Fibroblast of lung (primary cell): Measurements from ENCODE around the gene MSI2. TPM values are rescaled to one million over a fixed set of nuclear protein-coding genes. Genes with fewer than 3 reads are reported as not detected.

ENCODE experiments used
- DNase-seq, 2 donors: peaks; one replicate each; pipeline versions ENCODE4 v3.0.0 to v3.0.0-alpha.2; 2010; ENCODE audit warnings: low read depth in 2 of 2
- H2AFZ ChIP-seq: 2 replicates; pipeline ENCODE4 v1.5.1; 2012; ENCODE audit warnings: low read length, control low read depth, inconsistent platforms
- H3K27ac ChIP-seq: 2 replicates; pipeline ENCODE4 v1.5.1; 2011; ENCODE audit warnings: low read length, control low read depth; ENCODE audit not compliant: insufficient read depth
- H3K27me3 ChIP-seq: 2 replicates; pipeline ENCODE4 v1.5.1; 2011; ENCODE audit warnings: mild to moderate bottlenecking, low read length; ENCODE audit not compliant: control insufficient read depth, insufficient read depth
- H3K36me3 ChIP-seq: 2 replicates; pipeline ENCODE4 v1.5.1; 2011; ENCODE audit warnings: low read length; ENCODE audit not compliant: control insufficient read depth, insufficient read depth
- H3K4me1 ChIP-seq: 2 replicates; pipeline ENCODE4 v1.5.1; 2011; ENCODE audit warnings: low read length; ENCODE audit not compliant: control insufficient read depth, insufficient read depth; ENCODE audit errors: extremely low read depth
- H3K4me2 ChIP-seq: 2 replicates; pipeline ENCODE4 v1.5.1; 2011; ENCODE audit warnings: low read length, control low read depth; ENCODE audit not compliant: insufficient read depth; ENCODE audit errors: extremely low read depth
- H3K4me3 ChIP-seq, 4 experiments: fragments of 200-600 bp in 1 of 4; sonication (generic) in 1 of 4; replicated peaks in 1 of 4; 2 replicates each; pipeline ENCODE4 v1.5.1; 2011 to 2016; ENCODE audit warnings: low read length in 4 of 4, low read depth in 3 of 4, mild to moderate bottlenecking in 3 of 4, control low read depth in 2 of 4, inconsistent platforms in 1 of 4, mixed read lengths in 1 of 4; ENCODE audit not compliant: insufficient read depth in 1 of 4; ENCODE audit errors: control extremely low read depth in 1 of 4
- H3K79me2 ChIP-seq: 2 replicates; pipeline ENCODE4 v1.5.1; 2012; ENCODE audit warnings: mild to moderate bottlenecking, low read length, inconsistent platforms; ENCODE audit not compliant: control insufficient read depth, insufficient read depth
- H3K9ac ChIP-seq: 2 replicates; pipeline ENCODE4 v1.5.1; 2011; ENCODE audit warnings: mild to moderate bottlenecking, low read length, control low read depth; ENCODE audit not compliant: insufficient read depth
- H3K9me3 ChIP-seq: 2 replicates; pipeline ENCODE4 v1.5.1; 2012; ENCODE audit warnings: low read depth, low read length; ENCODE audit not compliant: control insufficient read depth, insufficient read depth
- H4K20me1 ChIP-seq: 2 replicates; pipeline ENCODE4 v1.5.1; 2011; ENCODE audit warnings: low read length; ENCODE audit not compliant: control insufficient read depth, insufficient read depth; ENCODE audit errors: extremely low read depth
- CTCF ChIP-seq, 2 donors: IDR thresholded peaks in 1 of 2; conservative IDR thresholded peaks in 1 of 2; 1 replicate in 1 of 2; 2 replicates in 1 of 2; pipeline ENCODE4 v1.5.1; 2011 to 2012; ENCODE audit warnings: low read length in 2 of 2, control low read depth in 1 of 2, inconsistent platforms in 1 of 2, low read depth in 1 of 2, mild to moderate bottlenecking in 1 of 2
- EZH2 ChIP-seq: IDR thresholded peaks from 2 replicates; pipeline ENCODE4 v1.5.1; 2012; ENCODE audit warnings: low read length, control low read depth, mild to moderate bottlenecking; ENCODE audit errors: missing control alignments
- polyA plus RNA-seq, 2 donors: library from polyadenylated mRNA; depleted of rRNA in 1 of 2; stranded (reverse) in 1 of 2; unstranded in 1 of 2; fragments of >200 nt; gene quantifications; 2 replicates each; pipeline ENCODE4 v1.2.1, GENCODE V29; 2011 to 2012; ENCODE audit warnings: missing spikeins in 1 of 2
- total RNA-seq: library from RNA; depleted of rRNA; stranded (reverse); fragments of >200 nt; gene quantifications from 2 replicates; pipeline ENCODE4 v1.2.1, GENCODE V29; 2014

The MSI2 gene
- total and polyA plus RNA-seq, 2 donors (not counting 1 experiment from before 2014, with no cell fraction given): 6.8 to 14.2 TPM

- no peaks in the 10 kb centered on the region for H3K4me1 ChIP-seq
- H3K9ac ChIP-seq: no peak overlapping the region
- no peaks in the 10 kb centered on the region for H3K27me3 ChIP-seq
- H3K79me2 ChIP-seq: no peaks in the 10 kb centered on the region
- H4K20me1 ChIP-seq: no peaks in the 10 kb centered on the region
- TF ChIP-seq EZH2 (no peak), CTCF (conservative IDR thresholded peaks at IDR 0.05 in 1 of 2, IDR thresholded peaks at IDR 0.05 in 1 of 2; ENCODE audit: low read depth in 1 of 2, low read length in 2 of 2) (no peak)
- no peak overlapping the region for H2AFZ ChIP-seq
- H3K36me3 ChIP-seq: no peaks in the 10 kb centered on the region
- no peaks in the 10 kb centered on the region for H3K9me3 ChIP-seq
- H3K4me2 ChIP-seq: no peak overlapping the region
- no peak overlapping the region for H3K4me3 ChIP-seq
- no peak overlapping the region for H3K27ac ChIP-seq
- no peak for DNase-seq
These were observed 397.9 kb downstream of the MSI2 start for GRCh38 chr17:57654040-57654775.

DNA sequence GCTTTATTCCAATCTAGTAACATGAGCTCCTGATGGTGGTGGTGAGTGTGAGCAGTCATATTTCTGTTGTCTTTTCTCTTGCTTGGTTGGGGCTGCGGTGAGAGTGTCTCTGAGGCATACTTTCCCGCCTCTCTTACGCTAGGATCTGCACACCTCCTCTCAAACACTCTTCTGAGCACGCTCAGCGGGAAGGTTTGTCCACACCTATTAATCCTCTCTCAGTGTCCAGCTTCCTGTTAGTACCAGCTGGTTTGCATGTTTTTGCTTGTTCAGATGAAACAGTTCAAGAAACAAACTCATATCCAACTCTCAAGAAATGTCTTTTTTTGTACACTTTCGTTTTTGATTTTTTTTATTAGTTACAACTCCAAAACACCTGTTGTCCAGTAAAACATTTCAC is 399.2 kb downstream of the MSI2 start:
- Histone ChIP-seq H3K27me3 (no peaks in the 10 kb centered on the region), H3K4me2 (no peak overlapping the region), H3K27ac (no peak overlapping the region), H3K4me3 (no peak overlapping the region), H3K9ac (no peak overlapping the region), H3K36me3 (no peaks in the 10 kb centered on the region), H3K79me2 (no peaks in the 10 kb centered on the region), H3K4me1 (no peaks in the 10 kb centered on the region), H4K20me1 (no peaks in the 10 kb centered on the region), H3K9me3 (no peaks in the 10 kb centered on the region), H2AFZ (no peak overlapping the region)
- DNase-seq: no peak
- TF ChIP-seq EZH2 (no peak), CTCF (conservative IDR thresholded peaks at IDR 0.05 in 1 of 2, IDR thresholded peaks at IDR 0.05 in 1 of 2; ENCODE audit: low read depth in 1 of 2, low read length in 2 of 2) (no peak)

- Histone ChIP-seq H3K79me2 (no peaks in the 10 kb centered on the region), H3K9me3 (no peaks in the 10 kb centered on the region), H3K9ac (no peak overlapping the region), H3K27ac (no peak overlapping the region), H3K27me3 (no peaks in the 10 kb centered on the region), H2AFZ (no peak overlapping the region), H3K4me3 (no peak overlapping the region), H3K4me1 (peaks cover 2% of the 10 kb centered on the region), H3K4me2 (no peak overlapping the region), H4K20me1 (no peaks in the 10 kb centered on the region), H3K36me3 (no peaks in the 10 kb centered on the region)
- DNase-seq: no peak
- TF ChIP-seq EZH2 (no peak), CTCF (conservative IDR thresholded peaks at IDR 0.05 in 1 of 2, IDR thresholded peaks at IDR 0.05 in 1 of 2; ENCODE audit: low read depth in 1 of 2, low read length in 2 of 2) (no peak)
These were observed 400.9 kb downstream of the MSI2 start for GRCh38 chr17:57657211-57657610.
